Measurements from ENCODE around the gene DUT.
A peak's percentile ranks its signal among the peaks of the same experiment; 100 is the strongest.

The DUT gene

DNA sequence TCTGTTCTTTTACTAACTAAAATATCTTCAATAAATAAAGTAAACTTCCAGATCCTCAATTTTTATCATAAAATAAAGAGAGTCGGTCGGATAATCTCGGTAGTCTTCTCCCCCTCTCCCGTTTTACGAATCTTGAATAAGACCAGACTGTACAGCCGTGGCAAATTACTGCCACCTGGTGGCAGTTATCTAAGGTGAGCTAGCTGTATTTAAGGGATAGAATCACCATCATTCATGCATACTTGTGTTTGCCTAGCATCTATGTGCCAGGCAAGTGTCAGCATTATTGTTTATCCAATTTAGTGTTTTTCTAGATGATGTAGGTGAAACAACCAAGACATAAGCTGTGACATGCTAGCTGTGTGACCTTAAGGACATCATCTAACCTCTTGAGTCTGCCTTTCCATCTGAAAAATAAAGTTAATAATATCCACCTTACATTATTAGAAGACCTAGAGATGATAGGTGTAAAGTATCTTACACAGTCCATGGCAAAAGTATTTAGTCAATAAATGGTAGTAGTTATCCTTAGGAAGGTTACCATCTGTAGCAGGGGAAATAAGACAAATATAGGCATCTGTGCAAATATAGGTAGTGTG, 21.3 kb downstream of the DUT start:
- TF ChIP-seq, protein P1, sequence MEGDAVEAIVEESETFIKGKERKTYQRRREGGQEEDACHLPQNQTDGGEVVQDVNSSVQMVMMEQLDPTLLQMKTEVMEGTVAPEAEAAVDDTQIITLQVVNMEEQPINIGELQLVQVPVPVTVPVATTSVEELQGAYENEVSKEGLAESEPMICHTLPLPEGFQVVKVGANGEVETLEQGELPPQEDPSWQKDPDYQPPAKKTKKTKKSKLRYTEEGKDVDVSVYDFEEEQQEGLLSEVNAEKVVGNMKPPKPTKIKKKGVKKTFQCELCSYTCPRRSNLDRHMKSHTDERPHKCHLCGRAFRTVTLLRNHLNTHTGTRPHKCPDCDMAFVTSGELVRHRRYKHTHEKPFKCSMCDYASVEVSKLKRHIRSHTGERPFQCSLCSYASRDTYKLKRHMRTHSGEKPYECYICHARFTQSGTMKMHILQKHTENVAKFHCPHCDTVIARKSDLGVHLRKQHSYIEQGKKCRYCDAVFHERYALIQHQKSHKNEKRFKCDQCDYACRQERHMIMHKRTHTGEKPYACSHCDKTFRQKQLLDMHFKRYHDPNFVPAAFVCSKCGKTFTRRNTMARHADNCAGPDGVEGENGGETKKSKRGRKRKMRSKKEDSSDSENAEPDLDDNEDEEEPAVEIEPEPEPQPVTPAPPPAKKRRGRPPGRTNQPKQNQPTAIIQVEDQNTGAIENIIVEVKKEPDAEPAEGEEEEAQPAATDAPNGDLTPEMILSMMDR (IDR thresholded peaks at IDR 0.05; ENCODE audit: borderline replicate concordance, control extremely low read depth, extremely low read depth, insufficient read depth, missing control alignments) = peak; percentile 65
- in situ Hi-C loops (cut with MboI; ENCODE audit: low sequenced_read_pairs, unreplicated experiment) = loop anchor here (25.0 kb wide), 3 partner anchors 285 to 610 kb away; partner anchors contain the start of genes CEP152, FBN1 and SHC4
- peak; percentile 64 for DNase-seq (ENCODE audit: low spot score)

DNA sequence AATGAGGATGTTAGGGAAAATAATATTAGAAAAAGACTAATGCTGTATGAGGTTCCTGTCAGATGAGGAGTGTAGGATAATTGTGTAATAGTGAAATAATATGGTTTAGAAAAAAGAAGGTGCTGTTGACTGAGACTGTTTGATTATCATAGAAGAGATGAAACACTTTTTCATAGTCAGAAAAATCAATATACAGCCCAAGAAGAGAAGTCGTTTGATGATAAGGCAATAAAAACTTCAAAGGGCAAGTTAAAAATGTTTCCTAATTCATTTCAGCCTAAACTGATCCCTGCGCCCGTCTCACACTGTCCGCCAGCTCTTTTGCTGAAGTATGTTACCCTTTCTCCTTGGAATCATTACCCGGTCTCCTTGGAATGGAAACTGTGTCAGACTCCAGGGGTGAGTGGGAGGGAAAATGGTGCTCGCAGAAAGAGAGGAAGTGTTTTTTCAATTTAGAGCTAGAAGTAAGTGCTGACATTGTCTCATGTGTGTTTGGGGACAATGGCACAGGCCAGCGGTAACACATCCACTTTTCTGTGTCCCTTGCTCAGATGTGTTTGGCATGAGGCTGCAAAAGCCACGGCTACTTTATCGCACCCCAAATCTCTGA, 23.6 kb downstream of the DUT start:
- in situ Hi-C loops (cut with MboI; ENCODE audit: low sequenced_read_pairs, unreplicated experiment) = loop anchor here (25.0 kb wide), 3 partner anchors 283 to 608 kb away; partner anchors contain the start of genes CEP152, FBN1 and SHC4
- no peak for DNase-seq (ENCODE audit: low spot score)
- TF ChIP-seq, protein P1 (IDR thresholded peaks at IDR 0.05; ENCODE audit: borderline replicate concordance, control extremely low read depth, extremely low read depth, insufficient read depth, missing control alignments) = no peak

DNA sequence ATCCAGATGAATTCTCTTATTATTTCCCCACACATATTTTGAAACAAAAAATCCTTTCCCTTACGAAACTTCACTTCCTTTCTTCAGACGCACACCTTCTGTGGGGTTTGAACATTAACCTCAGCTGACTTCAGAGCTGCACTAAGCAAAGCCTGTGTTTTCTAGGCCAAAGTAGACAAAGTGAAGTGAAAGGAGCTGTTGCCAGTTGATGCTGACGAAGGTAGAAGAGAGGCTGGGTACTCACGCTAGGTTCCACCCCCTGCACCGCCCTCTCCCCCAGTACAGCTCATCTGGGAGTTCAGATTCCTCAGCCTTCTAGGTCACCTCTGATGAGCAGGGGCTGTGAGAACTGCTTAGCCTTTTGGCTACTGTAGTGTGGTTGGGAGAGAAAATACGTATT, 24.1 kb downstream of the DUT start:
- TF ChIP-seq, protein P1 (IDR thresholded peaks at IDR 0.05; ENCODE audit: borderline replicate concordance, control extremely low read depth, extremely low read depth, insufficient read depth, missing control alignments) = no peak
- in situ Hi-C loops (cut with MboI; ENCODE audit: low sequenced_read_pairs, unreplicated experiment) = loop anchor here (25.0 kb wide), 3 partner anchors 282 to 607 kb away; partner anchors contain the start of genes CEP152, FBN1 and SHC4
- no peak for DNase-seq (ENCODE audit: low spot score)

DNA sequence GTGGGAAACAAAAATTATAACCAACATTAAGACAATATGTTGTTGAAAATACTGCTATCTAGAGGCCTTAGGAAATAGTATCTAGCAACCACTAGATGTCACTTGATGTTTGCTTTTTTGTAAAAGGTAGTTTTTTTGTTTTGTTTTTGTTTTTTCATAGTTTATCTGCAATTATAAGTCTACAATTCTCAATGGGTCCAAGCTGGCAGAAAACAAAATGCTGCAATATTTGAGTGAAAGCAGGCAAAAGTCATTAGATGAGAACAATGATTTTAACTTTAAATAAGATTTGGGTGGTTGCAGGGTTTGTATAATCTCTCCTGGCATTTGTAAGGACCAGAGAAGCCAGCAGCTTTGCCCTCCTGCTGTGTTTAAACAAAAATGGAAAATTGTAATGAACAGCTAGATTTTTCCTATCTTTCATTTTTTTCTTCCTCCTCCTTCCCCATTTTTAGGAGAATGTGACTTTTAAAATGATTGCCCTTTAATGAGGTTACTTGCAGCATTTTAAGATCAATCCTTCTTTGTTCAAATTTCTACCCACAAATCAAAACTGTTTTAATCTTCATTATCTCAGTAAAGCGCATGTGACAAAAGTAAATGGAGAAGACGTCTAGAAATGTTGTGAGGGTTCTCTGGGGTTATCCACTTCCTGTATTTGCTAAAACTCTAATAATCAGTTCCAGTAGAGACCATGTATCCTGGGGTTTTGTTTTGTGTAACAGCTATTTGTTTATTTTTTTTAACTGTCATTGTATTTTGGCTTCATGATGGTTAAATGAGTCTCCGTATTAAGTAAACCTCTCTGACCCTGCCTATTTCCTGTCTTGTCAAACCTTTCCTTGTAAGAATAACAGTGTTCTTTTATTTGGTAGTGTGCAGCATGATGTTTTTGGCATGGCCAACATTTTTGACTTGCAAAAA, 27.3 kb downstream of the DUT start:
- TF ChIP-seq, protein P1 (IDR thresholded peaks at IDR 0.05; ENCODE audit: borderline replicate concordance, control extremely low read depth, extremely low read depth, insufficient read depth, missing control alignments) = peak; percentile 49
- peak; percentile 37 for DNase-seq (ENCODE audit: low spot score)
- in situ Hi-C loops (cut with MboI; ENCODE audit: low sequenced_read_pairs, unreplicated experiment) = loop anchor here (25.0 kb wide), 3 partner anchors 279 to 604 kb away; partner anchors contain the start of genes CEP152, FBN1 and SHC4

DNA sequence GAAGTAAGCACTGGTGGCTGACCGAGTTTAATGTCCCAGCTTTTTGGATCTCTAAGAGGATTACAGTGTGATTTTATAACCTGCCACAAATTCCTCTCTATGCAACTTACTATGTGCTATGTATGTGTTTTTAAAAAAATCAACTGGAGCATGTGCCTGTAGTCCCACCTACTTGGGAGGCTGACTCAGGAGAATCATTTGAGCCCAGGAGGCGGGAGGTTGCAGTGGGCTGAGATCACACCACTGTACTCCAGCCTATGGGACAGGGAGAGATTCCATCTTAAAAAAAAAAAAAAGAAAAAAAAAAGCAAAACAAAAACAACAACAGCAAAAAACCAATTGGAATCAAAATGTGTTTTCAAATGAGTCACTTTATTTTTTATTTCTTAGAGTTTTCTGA, 29.6 kb downstream of the DUT start:
- in situ Hi-C loops (cut with MboI; ENCODE audit: low sequenced_read_pairs, unreplicated experiment) = loop anchor here (25.0 kb wide), 3 partner anchors 276 to 601 kb away; partner anchors contain the start of genes CEP152, FBN1 and SHC4
- DNase-seq (ENCODE audit: low spot score) = no peak
- TF ChIP-seq, protein P1 (IDR thresholded peaks at IDR 0.05; ENCODE audit: borderline replicate concordance, control extremely low read depth, extremely low read depth, insufficient read depth, missing control alignments) = no peak

DNA sequence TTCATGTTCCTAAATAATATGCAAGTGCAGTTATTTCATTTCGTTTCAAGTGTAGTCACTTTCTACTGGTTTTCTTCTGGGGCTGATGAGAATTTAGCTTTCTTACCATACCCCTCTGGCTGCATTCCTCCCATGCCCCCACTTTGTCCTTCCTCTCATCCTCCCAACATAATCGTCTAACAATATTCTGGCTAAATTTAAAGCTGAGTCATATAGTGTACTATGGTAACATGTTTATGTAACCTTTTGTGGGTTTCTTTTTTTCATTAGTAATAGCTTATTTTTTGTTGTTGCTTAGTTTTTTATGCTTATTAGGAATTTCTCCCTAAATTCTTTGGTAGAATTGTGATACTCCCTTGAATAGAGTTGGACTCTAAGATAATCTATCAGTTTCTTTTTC, 30.5 kb downstream of the DUT start:
- in situ Hi-C loops (cut with MboI; ENCODE audit: low sequenced_read_pairs, unreplicated experiment) = loop anchor here (25.0 kb wide), 3 partner anchors 276 to 601 kb away; partner anchors contain the start of genes CEP152, FBN1 and SHC4
- TF ChIP-seq, protein P1 (IDR thresholded peaks at IDR 0.05; ENCODE audit: borderline replicate concordance, control extremely low read depth, extremely low read depth, insufficient read depth, missing control alignments) = no peak
- no peak for DNase-seq (ENCODE audit: low spot score)
